ENCODE results near the gene KDM4D. TPM values are rescaled to one million over a fixed set of nuclear protein-coding genes. Genes with fewer than 3 reads are reported as not detected.
"Not testable (repeated sequence)": the region's sequence is repeated elsewhere in the genome, so short reads cannot be mapped to it uniquely, and the experiment has no call there.

KDM4D gene
- total RNA-seq, 1 experiment from 2014 or later: 1.2 TPM

DNA sequence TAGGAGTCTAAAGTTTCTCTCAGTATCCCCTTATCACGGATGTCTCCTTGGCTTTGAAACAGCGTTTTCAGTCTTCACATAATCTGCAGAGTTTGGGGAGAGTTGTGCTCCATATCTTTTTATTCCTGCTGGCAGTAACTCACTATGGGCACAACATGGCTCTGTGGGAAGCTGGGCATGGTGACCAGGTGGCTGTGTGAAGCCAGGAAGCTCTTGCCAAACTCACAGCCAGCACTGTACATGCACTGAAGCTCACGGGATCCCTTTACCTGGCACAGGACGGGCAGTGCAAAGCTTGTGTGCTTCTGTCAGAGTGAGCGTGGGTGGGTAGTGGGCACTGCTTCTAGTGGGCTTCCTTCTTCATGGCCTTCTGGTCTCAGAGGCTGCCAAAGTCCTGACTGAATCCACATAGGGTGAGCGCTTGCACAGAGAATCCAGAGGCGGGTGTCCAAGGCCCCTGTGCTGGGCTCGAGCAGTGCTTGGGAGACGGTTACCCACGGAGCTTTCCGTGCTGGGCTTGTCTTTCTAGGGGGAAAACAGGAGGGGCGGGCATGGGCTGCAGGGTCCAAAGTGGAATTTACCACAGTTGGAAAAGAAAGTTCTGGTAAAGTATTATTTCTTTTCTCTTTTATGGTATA, 40.8 kb downstream of the KDM4D start:
- Histone ChIP-seq H3K4me1 (peaks cover 3% of the 10 kb centered on the region; the same call in 1 of the 2 replicates), H3K9me3 (no peaks in the 10 kb centered on the region), H3K36me3 (ENCODE audit: control insufficient read depth, insufficient read depth, low read length) (no peaks in the 10 kb centered on the region), H3K4me3 (ENCODE audit: low read depth, low read length) (no peak overlapping the region), H3K27me3 (replicated peaks; ENCODE audit: control insufficient read depth, insufficient read depth, low read length) (no peaks in the 10 kb centered on the region)
- ChIA-PET CTCF (interaction anchor here (0.6 kb wide), 1 partner anchor 482 kb away, joined by 4 read pairs; no protein-coding TSS in a partner anchor), POLR2A (no interaction called here)
- H3K27me3 Mint-ChIP-seq (ENCODE audit: insufficient read depth, unreplicated experiment): peaks cover 4% of the 10 kb centered on the region
- no TSS peak for BruUV-seq (replicated peaks)
- no peak for DNase-seq
- no peak overlapping the region for H3K27ac Mint-ChIP-seq (ENCODE audit: unreplicated experiment)
- TF ChIP-seq, protein P1, sequence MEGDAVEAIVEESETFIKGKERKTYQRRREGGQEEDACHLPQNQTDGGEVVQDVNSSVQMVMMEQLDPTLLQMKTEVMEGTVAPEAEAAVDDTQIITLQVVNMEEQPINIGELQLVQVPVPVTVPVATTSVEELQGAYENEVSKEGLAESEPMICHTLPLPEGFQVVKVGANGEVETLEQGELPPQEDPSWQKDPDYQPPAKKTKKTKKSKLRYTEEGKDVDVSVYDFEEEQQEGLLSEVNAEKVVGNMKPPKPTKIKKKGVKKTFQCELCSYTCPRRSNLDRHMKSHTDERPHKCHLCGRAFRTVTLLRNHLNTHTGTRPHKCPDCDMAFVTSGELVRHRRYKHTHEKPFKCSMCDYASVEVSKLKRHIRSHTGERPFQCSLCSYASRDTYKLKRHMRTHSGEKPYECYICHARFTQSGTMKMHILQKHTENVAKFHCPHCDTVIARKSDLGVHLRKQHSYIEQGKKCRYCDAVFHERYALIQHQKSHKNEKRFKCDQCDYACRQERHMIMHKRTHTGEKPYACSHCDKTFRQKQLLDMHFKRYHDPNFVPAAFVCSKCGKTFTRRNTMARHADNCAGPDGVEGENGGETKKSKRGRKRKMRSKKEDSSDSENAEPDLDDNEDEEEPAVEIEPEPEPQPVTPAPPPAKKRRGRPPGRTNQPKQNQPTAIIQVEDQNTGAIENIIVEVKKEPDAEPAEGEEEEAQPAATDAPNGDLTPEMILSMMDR (IDR thresholded peaks at IDR 0.05; ENCODE audit: insufficient read depth in 1 of 2, low read depth in 1 of 2, low read length in 1 of 2, severe bottlenecking in 1 of 2, unreplicated experiment in 1 of 2): no peak
- no peaks in the 10 kb centered on the region for H3K36me3 Mint-ChIP-seq (ENCODE audit: insufficient read depth, unreplicated experiment)
- peaks cover 6% of the 10 kb centered on the region for H3K4me1 Mint-ChIP-seq (ENCODE audit: low read depth, unreplicated experiment)
- intact Hi-C loops (cut with micrococcal nuclease; ENCODE audit: unreplicated experiment): no loop called here
- H3K4me3 Mint-ChIP-seq (ENCODE audit: unreplicated experiment): no peak overlapping the region
- H3K9me3 Mint-ChIP-seq (ENCODE audit: unreplicated experiment): no peaks in the 10 kb centered on the region

DNA sequence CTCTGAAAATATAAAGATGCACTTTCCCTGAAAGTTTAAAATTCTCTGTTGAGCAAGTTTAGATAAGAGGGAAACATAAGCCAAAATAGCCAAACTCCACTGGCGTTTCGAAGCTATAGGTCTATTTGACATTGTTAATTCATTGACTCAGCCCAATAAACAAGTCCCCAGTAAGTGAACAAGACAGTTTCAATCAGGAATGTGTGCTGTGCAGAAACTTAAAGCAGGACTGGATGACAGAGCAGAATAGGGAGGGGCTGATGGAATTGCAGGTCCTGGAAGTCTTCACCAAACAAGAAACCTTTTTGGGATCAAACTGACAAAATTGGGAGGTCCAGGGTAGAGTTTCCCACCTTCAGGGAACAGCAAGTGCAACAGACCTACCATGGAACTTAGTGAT, 42.6 kb downstream of the KDM4D start:
- H3K9me3 Mint-ChIP-seq (ENCODE audit: unreplicated experiment): no peaks in the 10 kb centered on the region
- peaks cover 3% of the 10 kb centered on the region; the same call in 1 of the 2 replicates for H3K4me1 ChIP-seq
- H3K4me3 Mint-ChIP-seq (ENCODE audit: unreplicated experiment): no peak overlapping the region
- CTCF ChIA-PET: no interaction called here
- no TSS peak for BruUV-seq (replicated peaks)
- intact Hi-C loops (cut with micrococcal nuclease; ENCODE audit: unreplicated experiment): loop anchor here (2.0 kb wide), 1 partner anchor 51 kb away; the partner anchor contains the start of gene SRSF8
- TF ChIP-seq, protein P1 (IDR thresholded peaks at IDR 0.05; ENCODE audit: insufficient read depth in 1 of 2, low read depth in 1 of 2, low read length in 1 of 2, severe bottlenecking in 1 of 2, unreplicated experiment in 1 of 2): no peak
- peak in 1 of 2 experiments; percentile 35 for DNase-seq
- H3K36me3 ChIP-seq (ENCODE audit: control insufficient read depth, insufficient read depth, low read length): no peaks in the 10 kb centered on the region
- POLR2A ChIA-PET: interaction anchor here (1.3 kb wide), 1 partner anchor 43 kb away, joined by 3 read pairs; the partner anchor contains the start of genes CWC15 and KDM4D
- H3K4me3 ChIP-seq (ENCODE audit: low read depth, low read length): no peak overlapping the region
- H3K27ac Mint-ChIP-seq (ENCODE audit: unreplicated experiment): no peak overlapping the region
- no peaks in the 10 kb centered on the region for H3K9me3 ChIP-seq
- H3K27me3 ChIP-seq (replicated peaks; ENCODE audit: control insufficient read depth, insufficient read depth, low read length): no peaks in the 10 kb centered on the region
- H3K36me3 Mint-ChIP-seq (ENCODE audit: insufficient read depth, unreplicated experiment): no peaks in the 10 kb centered on the region
- H3K27me3 Mint-ChIP-seq (ENCODE audit: insufficient read depth, unreplicated experiment): no peaks in the 10 kb centered on the region
- H3K4me1 Mint-ChIP-seq (ENCODE audit: low read depth, unreplicated experiment): peaks cover 6% of the 10 kb centered on the region

DNA sequence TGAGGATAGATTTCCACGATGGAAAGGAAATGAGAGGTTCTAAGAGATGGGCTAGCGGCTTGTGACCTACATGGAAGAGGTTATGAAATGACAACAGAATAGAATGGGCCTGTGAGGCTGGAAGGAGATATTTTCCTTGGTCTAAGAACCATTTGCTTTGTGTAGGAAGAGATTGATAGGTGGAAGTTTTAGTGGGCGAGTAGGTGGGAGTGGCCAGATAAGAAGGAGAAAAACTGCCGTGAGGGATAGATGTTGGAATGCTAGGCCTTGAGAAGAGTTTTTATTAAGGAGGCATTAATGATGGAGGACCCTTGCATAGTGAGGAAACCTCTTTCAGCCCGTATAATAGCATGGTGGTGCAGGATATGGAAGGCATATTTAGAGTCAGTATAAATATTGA, 48.0 kb downstream of the KDM4D start:
- BruUV-seq (replicated peaks); H3K9me3 ChIP-seq; H3K27me3 Mint-ChIP-seq (ENCODE audit: insufficient read depth, unreplicated experiment); H3K4me3 ChIP-seq (ENCODE audit: low read depth, low read length); H3K36me3 Mint-ChIP-seq (ENCODE audit: insufficient read depth, unreplicated experiment); H3K36me3 ChIP-seq (ENCODE audit: control insufficient read depth, insufficient read depth, low read length); CTCF ChIA-PET; POLR2A ChIA-PET; H3K4me1 Mint-ChIP-seq (ENCODE audit: low read depth, unreplicated experiment); H3K27me3 ChIP-seq (replicated peaks; ENCODE audit: control insufficient read depth, insufficient read depth, low read length); DNase-seq; H3K9me3 Mint-ChIP-seq (ENCODE audit: unreplicated experiment); H3K27ac Mint-ChIP-seq (ENCODE audit: unreplicated experiment); intact Hi-C loops (cut with micrococcal nuclease; ENCODE audit: unreplicated experiment); H3K4me3 Mint-ChIP-seq (ENCODE audit: unreplicated experiment); H3K4me1 ChIP-seq: not testable (repeated sequence)
